Measurements from ENCODE around the gene FAM193A.
"Not testable (repeated sequence)": the region's sequence is repeated elsewhere in the genome, so short reads cannot be mapped to it uniquely, and the experiment has no call there.

Gene FAM193A

DNA sequence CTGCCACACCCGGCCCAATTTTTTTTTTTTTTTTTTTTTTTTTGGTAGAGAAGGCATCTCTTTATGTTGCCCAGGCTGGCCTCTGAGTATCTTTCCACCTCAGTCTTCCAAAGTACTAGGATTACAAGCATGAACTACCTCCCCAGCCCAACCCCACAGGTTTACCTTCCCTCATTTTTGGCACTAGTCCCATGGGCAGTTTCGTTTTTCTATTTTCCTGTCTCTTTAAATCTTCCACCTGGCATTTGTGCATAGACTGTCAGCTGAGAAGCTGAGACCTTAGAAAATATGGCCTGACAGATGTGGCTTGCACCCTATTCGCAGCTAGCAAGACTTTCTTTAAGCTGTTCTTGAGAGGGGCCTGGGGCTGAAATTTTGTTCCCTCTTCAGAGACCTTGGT, 191.8 kb downstream of the FAM193A start:
- DNase-seq (ENCODE audit: low spot score) = no peak

DNA sequence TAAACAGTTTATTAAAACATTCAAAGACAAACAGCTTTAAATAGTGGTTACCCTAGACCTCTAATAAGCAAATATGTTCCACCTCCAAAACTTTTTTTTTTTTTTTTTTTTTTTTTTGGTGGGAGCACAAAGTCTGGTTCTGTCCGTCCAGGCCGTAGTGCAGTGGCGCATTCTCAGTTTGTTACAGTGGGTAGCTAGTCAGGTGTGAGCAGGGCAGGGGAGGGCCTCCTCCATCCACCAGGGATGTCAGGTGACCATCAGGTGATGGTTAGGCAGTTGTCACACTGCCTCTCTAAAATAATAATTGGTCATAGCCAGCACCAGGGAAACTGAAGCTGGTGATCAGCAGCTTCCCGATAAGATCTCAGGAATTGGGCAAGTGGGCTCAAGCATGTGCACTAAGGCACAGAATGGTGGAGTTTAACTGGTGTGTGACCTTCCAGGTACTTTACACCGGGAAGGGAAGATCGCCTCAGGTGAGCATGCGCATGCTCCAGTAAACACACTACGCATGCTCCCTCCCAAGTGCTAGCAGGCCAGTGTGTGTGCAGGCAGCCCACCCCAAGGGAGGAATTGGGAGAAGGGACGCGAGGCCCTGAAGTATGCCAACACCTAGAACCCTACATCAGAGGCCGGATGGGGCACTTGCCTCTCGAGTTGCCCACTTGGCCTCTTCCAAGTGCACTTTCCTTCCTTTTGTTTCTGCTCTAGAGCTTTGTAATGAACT, 192.5 kb downstream of the FAM193A start:
- no peak for DNase-seq (ENCODE audit: low spot score)

DNA sequence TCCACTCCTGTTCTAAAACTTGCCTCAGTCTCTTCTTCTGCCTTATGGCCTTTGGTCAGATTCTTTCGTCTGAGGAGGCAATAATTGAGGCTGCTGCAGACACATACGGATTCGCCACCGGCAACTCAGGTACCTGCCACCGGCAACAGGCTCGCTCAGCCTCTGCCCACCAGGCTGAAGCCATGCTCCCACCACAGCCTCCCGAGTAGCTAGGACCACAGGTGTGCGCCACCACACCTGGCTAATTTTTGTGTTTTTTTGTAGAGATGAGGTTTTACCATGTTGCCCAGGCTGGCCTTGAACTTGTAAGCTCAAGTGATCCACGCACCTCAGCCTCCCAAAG, 193.1 kb downstream of the FAM193A start:
- no peak for DNase-seq (ENCODE audit: low spot score)

DNA sequence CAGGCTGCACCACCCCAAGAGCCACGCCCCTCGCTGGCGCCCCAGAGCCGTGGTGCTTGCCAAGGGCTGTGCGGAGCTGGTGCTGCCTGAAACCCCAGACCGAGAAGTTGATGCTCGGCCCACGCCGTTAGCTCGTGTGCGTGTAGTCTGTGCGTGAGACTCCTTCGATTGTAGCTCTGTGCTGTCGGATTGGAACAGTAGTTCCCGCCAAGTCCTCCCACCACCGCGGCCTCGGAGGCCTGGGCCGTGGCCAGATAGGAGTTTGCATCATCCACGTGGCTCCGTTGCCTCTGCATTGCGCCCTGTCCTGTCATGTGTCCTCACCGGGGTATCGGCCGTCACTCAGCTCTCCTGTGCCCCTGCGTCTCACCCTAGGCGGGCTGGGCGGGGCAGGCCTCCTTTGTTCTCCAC, 195.5 kb downstream of the FAM193A start:
- DNase-seq (ENCODE audit: low spot score) = no peak

DNA sequence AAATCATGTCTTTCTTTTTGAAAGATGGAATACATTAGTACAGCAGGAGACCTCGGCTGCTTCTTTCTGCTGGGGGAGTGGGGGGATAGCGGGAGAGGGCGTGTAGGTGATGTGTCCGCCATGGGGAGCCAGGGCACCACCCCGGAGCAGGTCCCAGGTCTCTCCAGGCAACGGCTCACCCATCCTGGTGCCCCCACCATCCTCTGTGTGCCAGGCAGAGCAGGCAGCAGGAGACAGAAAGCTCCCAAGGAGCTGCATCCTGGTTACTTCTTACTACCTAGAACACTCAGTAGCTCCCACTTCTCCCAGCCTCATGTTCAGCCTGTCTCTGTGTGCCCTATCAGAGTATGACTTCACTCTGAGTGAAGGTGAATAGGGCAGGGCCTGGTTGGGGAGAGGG, 196.1 kb downstream of the FAM193A start:
- no peak for DNase-seq (ENCODE audit: low spot score)

DNA sequence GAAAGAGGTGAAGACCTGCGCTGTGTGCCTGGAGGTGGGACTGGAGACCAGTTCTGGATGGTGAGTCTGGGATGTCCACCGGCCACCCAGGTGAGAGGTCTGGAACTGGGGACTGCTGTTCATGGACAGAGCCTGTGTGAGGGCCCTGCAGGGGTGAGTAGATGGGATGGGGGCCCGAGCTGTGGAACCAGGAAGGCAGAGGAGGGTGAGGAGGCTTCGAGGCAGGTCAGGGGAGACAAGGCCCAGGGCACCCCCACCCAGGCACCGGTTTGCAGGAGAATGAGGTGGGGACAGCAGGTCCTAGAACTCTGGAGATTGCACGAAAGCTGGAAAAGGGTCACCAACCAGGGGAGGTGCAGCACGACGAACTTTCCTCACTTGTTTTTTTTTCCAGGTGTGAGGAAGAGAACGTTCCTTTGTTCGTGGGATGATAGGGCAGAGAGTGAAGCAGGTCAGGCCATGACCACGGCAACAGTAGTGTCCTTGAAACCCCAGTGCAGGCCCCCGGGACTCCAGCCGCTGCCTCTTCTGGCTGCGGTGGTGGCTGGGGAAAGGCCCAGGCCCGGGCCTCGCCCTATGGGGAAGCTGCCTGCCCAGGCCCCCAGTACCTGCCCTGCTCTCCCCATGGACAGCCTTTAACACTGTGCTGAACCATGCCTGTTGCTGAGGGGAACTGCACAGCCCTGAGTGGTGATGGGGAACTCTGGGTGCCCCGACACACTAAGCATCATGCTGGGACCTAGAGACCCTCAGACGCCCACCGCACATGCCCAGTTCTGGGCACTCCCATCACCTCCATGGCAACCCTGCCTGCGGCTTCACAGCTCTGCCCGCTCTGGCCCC, 196.8 kb downstream of the FAM193A start:
- no peak for DNase-seq (ENCODE audit: low spot score)

DNA sequence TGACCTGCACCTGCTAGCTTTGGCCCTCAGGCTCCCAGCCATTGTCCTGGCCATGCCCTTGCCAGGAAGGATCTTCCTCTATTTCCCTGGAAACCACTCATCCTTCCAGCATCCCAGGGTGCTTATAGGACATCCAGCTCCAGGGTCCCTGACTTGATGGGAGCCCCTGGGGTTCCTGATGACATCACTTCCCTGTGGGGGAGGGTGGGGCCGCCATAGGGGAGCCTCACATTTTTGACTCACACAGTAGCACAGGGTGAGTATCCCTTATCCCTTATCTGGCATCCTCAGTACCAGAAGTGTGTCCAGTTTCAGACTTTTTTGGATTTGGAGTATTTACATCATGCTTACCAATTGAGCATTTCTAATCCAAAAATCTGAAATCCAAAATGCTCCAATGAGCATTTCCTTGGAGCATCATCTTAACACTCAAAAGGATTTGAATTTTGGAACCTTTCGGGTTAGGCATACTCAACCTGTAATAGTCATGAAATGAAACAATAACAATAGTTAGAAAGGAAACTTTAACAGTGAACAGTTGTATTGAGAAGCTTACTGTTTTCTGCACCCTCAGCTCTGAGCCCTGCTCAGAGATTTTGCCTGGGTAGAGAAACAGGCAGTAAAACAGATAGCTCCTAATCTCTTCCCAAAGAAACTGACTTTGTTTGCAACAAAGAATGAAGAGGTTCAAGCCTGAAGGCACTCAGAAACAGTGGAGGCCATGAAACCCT, 197.6 kb downstream of the FAM193A start:
- DNase-seq (ENCODE audit: low spot score) = no peak

DNA sequence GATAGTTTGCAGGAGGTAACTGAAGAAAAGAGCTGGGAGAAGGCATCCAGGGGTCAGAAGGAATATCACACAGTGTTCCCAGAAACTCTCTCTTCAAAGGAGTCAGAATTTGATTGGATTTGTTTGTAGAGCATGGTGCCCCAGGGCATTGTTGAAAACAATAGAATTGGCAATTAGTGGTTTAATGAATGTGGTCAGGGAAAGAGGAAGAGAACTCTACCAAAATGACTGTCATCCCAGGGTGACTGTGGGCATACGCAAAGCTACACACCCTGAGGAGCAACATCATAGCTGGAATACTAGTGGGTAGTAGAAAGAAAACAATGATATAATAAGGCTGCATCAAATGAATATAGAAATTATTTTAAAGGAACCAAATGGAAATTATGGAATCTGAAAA, 198.2 kb downstream of the FAM193A start:
- no peak for DNase-seq (ENCODE audit: low spot score)

DNA sequence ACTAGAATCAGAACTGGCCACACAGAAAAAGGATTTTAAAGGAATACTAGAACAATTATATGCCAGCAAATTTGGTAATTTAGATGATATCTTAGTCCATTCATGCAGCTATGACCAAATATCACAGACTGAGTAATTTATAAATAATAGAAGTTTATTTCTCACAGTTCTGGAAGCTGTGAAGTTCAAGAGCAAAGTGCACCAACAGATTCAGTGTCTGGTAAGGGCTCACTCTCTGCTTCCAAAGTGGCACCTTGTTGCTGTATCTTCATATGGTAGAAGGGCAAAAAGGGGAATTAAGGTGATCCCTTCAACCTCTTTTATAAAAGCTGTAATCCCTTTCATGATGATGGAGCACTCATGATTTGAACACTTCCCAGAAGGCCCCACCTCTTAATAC, 199.4 kb downstream of the FAM193A start:
- no peak for DNase-seq (ENCODE audit: low spot score)

DNA sequence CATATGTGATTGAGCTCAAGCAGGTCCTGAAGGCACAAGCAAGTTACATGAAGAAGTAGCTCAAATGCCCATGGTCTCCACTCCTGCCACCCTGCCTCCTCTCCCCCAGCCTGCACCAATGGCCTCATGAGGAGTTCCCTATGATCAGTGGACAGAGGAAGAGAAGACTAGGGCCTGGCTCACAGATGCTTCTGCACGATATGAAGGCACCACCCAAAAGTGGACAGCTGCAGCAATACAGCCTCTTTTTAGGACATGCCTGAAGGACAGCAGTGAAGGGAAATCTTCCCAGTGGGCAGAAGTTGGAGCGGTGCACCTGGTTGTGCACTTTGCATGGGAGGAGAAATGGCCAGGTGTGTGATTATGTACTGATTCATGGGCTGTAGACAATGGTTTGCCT, 201.8 kb downstream of the FAM193A start:
- not testable (repeated sequence) for DNase-seq (ENCODE audit: low spot score)

DNA sequence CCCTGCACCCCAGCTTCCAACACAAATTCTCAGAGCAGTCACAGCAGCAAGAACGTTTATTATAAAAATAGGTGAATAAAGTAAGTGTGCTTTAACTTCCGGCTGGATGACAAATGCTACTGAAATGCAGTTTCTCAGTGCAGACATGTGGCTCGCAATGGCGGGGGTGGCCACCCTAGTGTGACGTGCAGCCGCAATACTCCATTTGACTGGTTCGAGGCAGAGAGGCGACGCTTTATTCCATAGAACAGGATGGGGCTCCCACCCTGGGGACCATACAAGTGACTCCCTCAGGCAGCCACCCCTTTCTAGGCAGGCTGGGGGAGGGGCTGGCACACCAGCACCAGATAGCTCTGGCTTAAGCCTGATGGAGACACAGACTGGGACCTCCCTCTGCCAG, 205.2 kb downstream of the FAM193A start:
- DNase-seq (ENCODE audit: low spot score) = no peak

DNA sequence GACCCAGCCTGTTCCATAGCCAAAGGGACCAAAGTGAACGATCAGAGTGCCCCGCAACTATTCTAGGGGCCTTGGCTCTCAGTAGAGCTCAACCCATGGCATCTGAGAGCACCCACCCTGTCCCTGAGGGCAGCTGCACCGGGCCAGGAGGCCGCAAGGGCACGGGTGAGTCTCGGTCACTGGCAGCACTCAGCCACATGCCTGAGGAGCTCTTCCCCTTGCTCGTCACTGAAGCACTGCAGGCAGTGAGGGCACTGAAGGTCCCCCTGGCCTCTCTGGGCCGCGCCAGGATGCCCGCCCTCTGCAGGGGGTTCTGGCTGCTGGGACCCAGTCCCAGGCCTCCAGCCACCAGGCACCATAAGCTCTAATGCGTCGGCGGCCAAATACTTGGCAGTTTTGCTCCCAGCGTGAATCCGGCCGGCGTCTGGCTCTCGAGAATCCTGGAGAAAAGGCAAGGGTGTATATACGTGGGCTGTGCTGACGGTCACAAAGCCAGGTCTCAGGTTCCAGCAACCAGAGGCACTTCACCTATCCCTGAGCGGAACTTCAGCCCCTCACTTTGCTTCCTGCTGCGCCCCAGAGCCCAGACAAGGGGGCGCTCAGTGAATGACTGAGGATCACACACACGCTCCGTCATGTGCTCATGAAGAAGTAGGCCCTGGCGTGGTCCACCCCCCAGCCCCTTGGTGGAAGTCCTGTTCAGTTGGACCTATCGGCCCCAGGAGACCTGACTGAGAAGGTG, 205.8 kb downstream of the FAM193A start:
- DNase-seq (ENCODE audit: low spot score) = no peak

DNA sequence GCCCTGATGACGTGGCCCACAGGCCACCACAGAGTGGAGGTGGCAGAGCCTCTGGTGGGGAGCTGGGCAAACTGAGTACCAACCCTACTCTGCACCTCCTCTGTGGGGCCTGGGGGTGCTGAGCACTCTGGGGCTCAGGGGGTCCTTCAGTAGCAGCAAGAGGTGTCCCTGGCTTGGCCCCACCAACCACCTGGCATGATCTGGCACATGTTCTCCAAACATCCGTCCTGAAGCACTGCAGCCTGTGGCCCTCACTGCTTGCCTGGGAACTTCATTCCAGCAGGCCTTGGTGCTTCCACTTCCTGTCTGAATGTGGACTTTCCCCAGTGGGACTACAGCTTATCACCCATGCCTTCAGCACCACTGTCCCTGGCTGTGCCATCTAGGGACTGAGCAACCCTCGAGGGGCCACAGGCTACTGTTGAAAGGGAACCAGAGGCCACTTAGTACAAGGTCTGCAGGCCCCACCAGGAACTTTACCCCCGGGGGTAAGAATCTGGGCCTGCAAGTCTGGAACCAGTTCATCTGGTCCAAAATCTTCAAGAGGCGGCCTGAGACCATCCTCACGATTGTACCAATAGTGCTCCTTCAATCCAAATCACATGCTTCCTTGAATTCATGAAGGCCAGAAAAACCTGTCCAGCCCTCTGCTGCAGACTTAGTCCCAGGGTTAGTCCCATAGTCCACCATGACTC, 206.5 kb downstream of the FAM193A start:
- DNase-seq (ENCODE audit: low spot score) = no peak

DNA sequence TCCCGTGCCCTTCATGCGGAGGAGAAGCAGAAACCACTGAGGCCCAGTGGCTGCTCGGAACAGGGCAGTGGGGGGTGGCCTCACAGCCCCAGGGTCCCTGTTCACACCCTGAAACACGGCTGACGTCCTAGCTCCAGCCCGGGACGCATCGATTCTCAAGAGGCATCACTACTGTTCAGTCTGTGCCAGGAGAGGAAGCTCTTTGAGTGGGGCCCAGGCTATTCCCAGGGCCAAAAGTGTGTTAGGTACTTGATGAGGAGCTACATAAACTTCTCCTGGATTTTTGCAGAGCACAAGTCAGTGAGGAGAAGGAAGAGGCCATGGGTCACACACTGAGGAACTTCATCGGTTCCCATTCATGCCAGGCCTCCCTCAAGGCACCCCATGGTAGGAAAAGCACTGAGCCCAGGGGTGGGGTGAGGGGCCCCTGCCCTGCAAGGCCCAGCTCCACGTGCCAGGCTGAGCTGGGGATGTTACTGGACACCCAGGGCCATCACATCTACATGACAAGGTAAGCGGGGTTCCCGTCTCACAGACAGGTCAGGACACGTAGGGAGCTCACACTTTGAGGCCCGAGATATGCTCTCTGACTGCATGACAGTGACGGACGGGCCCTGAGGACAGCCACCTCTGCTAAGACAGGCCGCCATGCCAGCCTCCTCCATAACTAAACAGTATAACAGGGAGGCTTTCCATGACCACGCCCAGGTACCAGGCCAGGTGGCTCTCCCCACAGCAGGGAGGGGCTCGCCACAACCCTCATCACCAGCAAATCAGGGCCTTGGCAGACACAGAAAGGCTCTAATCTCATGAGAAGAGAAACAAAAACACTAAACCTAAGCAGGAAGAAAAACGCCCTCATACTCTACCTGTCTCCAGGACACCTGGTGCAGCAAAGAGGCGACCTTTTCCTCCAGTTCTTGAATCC, 207.3 kb downstream of the FAM193A start:
- DNase-seq (ENCODE audit: low spot score) = peak; percentile 37

DNA sequence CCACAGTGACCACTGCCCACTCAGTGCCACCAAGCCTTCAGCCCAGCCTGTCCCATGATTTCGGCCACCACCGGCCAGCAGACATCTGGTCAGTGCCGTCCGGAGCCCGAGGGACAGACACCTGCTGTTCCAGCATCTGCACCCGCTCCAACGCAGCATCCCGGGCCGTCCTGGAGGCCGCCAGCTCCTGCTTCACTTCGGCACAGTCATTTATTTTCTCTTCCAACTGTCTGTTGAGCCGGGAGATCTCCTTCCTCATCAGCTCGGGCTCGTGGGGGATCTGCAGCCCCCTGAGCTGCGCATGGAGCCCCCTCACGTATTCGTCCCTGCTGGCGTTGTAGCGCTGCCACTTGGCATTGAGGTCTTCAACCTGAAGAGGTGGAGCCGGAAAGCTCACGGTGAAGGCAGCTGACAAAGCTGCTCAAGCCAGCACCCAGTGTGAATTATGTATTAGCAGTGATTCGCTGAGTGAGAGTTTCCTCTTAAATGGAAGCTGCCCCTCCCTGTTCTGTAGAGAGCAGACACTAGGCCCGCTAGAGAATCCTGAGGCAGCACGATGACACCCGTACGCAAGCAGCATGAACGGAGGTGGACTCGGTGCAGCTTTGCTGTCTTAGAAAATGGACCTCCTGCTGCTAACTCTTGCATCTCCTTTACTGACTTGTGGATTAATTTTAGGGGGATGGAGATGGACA, 208.3 kb downstream of the FAM193A start:
- DNase-seq (ENCODE audit: low spot score) = no peak

DNA sequence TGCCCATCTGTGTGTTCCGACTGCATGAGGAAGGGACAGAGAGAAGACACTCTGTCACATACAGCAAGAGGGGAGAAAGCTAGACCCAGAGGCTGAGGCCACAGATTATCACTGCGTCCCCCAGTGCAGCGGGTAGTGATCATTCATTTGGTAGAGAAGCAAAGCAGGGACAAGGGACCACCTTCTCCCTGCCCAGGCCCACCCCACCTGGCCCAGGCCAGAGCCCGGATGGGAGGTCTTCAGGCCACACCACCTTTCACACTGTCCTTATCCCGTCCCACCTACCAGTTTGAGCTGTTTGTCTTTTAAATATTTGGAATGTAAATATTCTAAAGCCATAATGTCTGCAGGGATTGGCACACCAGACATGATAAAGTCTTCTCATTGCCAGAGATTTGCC, 209.1 kb downstream of the FAM193A start:
- DNase-seq (ENCODE audit: low spot score) = no peak

DNA sequence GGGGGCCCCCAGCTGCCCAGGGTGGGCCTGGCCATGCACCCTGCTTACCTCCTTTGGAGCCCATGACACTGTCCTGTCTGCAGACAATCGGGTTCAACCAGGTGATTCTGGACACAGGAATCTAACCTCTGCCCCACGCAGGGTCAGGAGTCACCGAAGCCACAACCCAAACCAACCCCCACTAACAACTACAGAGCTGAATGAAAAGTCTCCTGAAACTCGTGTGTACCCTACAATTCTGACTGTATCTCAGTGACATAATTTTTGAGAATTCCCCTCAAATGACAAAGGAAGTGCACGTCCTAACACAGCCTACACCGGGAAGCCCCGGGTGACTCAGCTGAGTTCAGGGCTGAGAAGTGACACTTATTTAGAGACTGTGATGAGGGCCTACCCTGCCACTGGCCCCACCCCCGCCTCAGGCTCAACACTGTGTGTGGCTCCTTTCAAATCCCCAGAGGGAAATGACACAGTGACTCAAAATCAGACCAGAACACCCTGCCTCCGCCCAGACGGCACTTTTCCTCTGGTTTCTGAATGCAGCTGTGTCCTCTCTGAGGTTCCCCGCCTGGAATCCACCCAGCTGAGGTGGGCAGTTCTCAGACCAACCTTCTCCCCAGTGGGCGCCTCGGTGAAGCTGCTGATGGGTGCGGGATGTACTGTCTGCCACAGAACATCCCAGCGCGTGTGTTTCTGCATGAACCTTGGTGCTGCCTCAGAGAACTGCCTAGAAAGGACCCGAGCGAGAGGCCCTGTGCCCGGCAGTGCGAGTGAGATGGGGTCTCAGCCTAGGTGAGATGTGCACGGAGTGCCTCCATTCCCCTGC, 209.7 kb downstream of the FAM193A start:
- DNase-seq (ENCODE audit: low spot score) = peak; percentile 32

DNA sequence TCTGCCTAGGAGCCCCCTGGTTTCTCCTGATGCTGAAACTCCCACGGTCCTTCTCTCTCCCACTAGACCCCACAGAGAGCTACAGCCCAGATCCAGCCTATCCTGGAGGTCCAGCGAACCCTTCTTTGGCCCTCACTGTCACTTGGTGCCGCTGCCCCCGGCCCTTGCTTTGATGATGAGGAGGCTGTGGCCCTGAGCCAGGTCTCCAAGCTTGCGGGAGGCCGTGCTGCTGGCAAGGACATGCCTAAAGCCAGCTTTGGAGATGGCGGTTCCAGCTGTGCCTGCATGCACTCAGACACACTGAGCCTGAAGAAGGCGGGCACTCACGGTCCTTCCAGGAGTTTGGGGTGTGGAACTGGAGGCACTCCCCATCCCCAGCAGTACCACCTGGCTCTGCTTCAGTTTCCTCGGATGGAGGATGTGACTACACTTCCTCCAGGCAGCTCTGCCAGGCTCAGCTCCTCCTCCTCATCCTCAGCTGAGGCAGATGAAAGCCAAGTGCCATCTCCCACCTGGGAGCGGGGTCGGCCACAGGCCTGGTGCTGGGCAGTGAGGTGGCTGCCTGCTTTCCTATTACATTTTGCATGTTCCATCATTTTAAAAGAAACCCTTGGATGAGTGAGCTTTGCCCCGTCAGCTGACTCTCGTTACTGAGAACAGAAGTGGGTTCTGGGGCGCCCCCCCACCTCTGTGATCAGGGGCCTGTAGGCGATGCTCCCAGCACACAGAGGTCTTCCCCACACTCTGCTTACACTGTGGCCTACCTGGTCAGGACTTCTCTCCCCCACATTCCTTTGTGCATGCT, 210.6 kb downstream of the FAM193A start:
- DNase-seq (ENCODE audit: low spot score) = no peak
